ENCODE measurements around the gene FRAT1.

DNA sequence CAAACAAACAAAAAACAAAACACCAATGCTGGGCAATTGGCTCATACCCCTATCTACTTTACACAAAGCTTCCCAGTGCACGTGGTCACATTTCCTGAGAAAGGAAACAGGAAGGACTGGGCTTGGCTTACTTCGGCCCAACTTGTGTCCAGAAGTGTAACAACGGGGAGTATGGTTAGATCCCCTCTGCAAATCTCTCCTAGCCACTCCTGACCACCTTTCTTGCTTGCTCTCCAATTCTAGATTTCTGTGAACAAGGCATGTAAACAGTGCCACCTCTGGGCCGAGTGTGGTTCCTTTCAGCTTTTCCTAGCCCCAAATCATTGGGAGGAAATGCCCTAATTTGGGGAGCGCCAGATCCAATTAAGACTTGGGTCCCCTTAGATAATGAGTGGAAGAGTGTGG, 36.5 kb downstream of the FRAT1 start:
- TF ChIP-seq CTCF (conservative IDR thresholded peaks at IDR 0.05; ENCODE audit: low read depth, low read length) = peak; percentile 31
- TF ChIP-seq RCOR1 (IDR thresholded peaks at IDR 0.05; ENCODE audit: insufficient replicate concordance, low read length) = no peak
- TF ChIP-seq CEBPB (IDR thresholded peaks at IDR 0.05; ENCODE audit: low read depth, low read length) = no peak
- no peak for TF ChIP-seq POLR2A (IDR thresholded peaks at IDR 0.05; ENCODE audit: low read depth, low read length)
- no peak for TF ChIP-seq MAZ (IDR thresholded peaks at IDR 0.05; ENCODE audit: borderline replicate concordance, low read depth, low read length)
- TF ChIP-seq RFX5 (IDR thresholded peaks at IDR 0.05; ENCODE audit: low read depth, low read length) = no peak
- TF ChIP-seq, protein P1, sequence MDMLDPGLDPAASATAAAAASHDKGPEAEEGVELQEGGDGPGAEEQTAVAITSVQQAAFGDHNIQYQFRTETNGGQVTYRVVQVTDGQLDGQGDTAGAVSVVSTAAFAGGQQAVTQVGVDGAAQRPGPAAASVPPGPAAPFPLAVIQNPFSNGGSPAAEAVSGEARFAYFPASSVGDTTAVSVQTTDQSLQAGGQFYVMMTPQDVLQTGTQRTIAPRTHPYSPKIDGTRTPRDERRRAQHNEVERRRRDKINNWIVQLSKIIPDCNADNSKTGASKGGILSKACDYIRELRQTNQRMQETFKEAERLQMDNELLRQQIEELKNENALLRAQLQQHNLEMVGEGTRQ (IDR thresholded peaks at IDR 0.05; ENCODE audit: low read depth, low read length) = no peak
- no peak for TF ChIP-seq CHD1 (IDR thresholded peaks at IDR 0.05; ENCODE audit: low read depth, low read length)
- TF ChIP-seq MAFK (IDR thresholded peaks at IDR 0.05; ENCODE audit: low read depth, low read length) = no peak
- TF ChIP-seq MXI1 (IDR thresholded peaks at IDR 0.05; ENCODE audit: borderline replicate concordance, low read depth, low read length) = no peak
- TF ChIP-seq RAD21 (IDR thresholded peaks at IDR 0.05; ENCODE audit: low read length) = peak; percentile 37
- no peak for TF ChIP-seq FOS (IDR thresholded peaks at IDR 0.05; ENCODE audit: low read depth, low read length)
- peak; percentile 15; the same call in 1 of the 2 replicates for TF ChIP-seq SMC3 (IDR thresholded peaks at IDR 0.05; ENCODE audit: low read depth, low read length)
- TF ChIP-seq ELK1 (IDR thresholded peaks at IDR 0.05; ENCODE audit: borderline replicate concordance, low read depth, low read length) = no peak

Data from IMR-90 (cell line).